GM18858 (cell line): Measurements from ENCODE around the gene RFC2.
"Not testable (repeated sequence)": the region's sequence is repeated elsewhere in the genome, so short reads cannot be mapped to it uniquely, and the experiment has no call there.

Experiments
- ATAC-seq: cut with Tn5 transposase; IDR thresholded peaks from one replicate; pipeline ENCODE4 v1.9.1; 2021; ENCODE audit not compliant: unreplicated experiment

Gene RFC2

DNA sequence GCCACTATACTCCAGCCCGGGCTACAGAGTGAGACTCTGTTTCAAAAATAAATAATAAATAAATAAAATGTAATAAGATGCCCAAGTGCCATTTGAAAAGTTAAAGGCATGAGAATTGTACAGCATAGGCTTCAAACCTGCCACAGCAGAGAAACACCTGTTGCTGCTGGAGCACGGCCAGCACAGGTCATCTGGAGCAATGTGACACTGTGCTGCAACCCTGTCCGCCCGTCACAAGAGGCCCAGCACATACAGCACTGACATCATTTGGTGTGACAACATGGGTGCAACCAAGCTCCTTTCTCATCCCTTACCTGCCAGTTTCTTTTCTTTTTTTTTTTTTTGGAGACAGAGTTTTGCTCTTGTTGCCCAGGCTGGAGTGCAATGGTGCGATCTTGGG lies 1.3 kb downstream of the RFC2 start:
- no peak for ATAC-seq

DNA sequence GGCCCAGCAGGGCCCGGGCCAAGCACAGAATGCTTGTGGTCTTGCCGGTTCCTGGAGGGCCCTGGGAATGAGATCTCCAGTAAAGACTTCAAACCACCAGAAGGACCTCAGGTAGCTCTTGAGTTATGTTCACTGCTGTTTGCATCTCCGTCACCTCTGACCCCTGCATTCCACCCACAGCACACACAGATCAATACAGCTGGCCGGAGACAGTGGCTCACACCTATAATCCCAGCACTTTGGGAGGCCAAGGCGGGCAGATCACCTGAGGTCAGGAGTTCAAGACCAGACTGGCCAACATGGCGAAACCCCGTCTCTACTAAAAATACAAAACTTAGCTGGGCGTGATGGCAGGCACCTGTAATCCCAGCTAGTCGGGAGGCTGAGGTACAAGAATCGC lies 5.1 kb downstream of the RFC2 start:
- not testable (repeated sequence) for ATAC-seq

DNA sequence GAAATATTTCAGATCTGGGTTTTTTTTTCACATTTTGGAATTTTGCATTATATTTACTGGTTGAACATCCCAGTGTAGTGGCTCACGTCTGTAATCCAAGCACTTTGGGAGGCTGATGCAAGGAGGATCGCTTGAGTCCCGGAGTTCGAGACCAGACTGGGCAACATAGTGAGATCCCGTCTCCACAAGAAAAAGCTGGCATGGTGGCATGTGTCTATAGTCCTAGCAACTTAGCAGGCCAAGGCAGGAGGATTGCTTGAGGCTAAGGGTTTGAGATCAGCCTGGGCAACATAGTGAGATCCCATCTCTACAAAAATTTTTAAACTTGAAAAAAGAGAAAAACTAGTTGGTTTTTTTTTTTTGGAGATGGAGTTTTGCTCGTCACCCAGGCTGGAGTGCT lies 6.0 kb downstream of the RFC2 start:
- ATAC-seq = no peak

DNA sequence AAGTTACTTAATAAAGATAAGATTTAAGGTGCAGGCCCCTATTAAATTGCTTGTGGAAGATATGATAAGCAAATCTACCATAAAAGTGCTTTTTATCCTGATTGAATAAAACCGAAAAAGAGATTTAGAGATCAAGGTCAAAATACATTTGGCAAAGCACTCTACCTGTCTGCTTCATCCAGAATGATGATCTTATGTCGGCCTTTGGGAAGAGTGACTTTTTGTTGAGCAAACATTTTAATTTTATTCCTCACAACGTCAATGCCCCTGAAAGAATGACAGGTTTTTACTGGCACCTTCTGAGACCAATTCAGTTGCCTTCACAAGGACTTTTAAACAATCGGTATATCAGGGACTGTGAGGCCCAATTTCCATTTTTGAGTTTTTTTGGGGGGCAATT lies 7.7 kb downstream of the RFC2 start:
- ATAC-seq = no peak

DNA sequence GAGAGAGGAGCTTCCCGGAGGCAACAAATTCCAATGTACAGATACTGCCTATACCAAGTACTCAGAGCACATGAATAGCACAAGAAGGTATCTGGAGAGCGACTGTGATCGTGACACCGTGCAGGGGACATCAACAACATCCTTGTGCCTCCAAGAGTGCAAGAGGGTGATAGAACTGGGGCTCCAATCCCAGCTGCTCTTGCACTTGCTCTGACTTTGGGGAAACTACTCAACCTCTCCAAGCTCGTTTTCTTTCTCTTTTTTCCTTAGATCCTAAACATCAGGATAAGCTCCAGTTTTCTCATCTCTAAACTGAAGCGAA lies 12.1 kb downstream of the RFC2 start:
- no peak for ATAC-seq

DNA sequence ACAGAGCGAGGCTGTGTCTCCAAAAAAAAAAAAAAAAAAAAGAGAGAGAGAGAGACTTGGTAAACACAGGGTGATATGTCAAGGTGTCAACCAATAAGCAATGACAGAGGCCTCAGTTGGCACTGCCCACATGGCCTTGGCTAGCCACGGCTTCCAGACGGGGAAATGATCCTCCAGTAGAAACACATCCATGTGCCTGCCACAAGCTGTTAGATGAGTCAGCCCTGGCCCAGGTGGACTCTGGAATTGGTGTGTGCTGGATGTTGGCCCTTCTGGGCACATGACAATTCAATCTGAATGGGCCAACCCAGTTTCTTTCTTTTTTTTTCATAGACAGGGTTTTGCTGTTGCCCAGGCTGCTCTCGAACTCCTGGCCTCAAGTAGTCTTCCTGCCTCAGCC lies 13.7 kb downstream of the RFC2 start:
- no peak for ATAC-seq

DNA sequence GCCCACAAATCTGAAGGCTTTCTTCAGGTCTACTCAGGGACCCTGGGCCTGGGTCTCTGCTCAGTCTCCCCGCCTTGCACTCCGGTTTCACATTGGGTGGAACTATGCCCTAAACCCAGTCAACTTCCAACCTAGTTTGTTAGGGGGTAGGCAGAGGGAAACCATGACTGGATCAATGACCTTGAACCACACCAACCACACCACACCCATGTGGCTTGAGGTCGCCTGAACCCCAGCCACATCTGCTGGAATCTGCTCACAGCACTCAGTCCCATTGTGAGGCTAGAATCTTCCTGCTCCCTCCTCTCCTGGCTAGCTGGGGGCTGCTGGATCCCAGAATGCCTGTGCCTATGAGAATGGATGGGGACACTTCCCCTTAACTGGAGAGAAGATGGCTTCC lies 17.9 kb downstream of the RFC2 start:
- ATAC-seq = no peak

DNA sequence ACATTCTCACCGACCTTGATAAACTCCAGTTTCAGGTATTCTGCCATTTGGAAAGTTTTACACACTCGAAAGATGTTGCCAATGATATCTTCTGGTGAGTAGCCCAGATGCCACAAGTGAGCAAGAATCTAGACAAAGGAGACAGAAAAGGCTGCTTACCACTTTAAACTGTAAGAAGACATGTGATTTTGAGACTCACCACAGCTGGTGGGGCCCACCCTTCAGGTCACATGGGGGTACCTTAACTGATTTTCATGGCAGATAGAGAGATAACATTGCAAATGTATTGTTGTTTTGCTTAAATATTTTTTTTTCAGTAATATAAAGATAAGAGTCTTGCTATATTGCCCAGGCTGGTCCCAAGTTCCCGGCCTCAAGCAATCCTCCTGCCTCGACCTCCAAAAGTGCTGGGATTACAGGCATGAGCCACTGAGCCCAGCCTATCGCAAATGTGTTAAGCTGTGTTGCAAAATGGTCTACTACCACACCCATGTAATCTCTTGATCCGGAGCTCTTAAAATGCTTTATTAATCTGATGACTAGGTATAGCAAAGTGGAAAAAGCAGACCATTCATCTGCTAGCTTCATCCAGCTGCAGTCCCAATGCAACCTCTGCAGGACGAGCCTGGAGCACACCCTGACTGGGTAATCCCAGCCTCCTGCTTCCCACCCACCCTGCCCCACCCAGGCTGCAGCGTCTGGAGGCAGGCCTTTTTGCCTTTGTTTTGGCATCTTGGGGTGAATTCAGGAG lies 18.5 kb downstream of the RFC2 start:
- ATAC-seq = no peak

DNA sequence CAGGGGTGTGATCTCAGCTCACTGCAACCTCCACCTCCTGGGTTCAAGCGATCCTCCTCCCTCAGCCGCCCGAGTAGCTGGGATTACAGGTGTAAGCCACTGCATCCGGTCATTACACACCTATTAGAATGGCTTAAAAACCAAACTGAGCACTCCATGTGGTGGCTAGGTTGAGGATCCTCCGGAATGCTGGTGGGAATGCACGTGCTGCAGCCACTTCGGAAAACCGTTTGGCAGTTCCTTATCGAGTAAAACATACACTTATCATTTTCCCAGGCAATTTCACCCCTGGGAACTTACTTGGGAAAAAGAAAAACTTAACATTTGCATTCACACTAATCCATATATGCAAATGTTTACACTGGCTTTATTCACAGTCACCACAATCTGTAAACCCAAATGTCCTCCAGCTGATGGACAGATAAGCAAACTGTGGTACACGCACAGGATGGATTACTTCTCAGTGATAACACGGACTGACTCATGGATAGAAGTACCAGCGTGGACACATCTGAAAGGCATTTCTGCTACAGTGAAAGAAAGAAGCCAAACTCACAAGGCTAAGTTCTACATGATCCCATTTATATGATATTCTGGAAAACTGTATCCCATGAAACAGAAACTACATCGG lies 20.4 kb downstream of the RFC2 start:
- ATAC-seq = no peak

DNA sequence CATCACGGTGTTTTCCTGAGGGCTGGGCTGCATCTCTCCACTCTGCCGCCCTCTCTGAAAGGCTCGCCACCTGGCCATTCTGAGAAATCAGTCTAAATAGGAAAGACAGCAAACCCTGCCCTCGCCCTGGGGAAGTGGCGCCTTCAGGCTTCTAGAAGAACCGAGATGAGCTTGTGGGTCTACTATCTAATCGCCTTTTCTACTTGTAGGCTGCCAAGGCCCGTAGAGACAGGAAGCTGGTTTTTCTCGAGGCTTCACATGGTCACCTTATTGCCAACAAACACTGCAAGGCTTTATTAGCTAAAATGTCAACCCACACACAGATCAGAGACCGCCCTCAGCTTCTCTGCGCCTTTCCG lies 23.0 kb downstream of the RFC2 start:
- ATAC-seq = peak; percentile 54

DNA sequence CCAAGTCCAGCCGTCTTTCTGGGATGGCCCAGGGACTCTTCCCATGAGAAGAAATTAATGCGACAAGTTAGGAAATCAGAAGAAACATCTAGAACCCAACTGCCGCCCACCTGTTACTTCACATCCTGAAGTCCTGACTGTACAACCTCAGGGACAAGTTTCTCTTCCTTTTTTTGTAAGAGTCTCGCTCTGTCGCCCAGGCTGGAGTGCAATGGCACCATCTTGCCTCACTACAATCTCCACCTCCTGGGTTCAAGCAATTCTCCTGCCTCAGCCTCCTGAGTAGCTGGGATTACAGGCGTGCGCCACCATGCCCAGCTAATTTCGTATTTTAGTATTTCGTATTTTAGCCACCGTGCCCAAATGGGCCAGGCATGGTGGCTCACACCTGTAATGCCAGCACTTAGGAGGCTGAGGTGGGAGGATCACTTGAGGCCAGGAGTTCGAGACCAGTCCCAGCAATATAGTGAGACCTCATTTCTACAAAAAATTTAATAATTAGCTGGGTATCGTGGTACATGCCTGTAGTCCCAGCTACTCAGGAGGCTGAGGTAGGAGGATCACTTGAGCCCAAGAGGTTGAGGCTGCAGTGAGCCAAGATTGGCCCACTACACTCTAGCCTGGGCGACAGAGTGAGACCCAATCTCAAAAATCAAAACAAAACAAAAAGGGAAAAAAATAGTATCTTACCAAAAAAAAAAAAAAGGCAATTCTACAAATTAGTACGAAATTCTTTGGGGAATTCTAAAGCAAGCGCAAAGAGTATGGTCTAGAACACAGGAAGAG lies 23.6 kb downstream of the RFC2 start:
- ATAC-seq = no peak

DNA sequence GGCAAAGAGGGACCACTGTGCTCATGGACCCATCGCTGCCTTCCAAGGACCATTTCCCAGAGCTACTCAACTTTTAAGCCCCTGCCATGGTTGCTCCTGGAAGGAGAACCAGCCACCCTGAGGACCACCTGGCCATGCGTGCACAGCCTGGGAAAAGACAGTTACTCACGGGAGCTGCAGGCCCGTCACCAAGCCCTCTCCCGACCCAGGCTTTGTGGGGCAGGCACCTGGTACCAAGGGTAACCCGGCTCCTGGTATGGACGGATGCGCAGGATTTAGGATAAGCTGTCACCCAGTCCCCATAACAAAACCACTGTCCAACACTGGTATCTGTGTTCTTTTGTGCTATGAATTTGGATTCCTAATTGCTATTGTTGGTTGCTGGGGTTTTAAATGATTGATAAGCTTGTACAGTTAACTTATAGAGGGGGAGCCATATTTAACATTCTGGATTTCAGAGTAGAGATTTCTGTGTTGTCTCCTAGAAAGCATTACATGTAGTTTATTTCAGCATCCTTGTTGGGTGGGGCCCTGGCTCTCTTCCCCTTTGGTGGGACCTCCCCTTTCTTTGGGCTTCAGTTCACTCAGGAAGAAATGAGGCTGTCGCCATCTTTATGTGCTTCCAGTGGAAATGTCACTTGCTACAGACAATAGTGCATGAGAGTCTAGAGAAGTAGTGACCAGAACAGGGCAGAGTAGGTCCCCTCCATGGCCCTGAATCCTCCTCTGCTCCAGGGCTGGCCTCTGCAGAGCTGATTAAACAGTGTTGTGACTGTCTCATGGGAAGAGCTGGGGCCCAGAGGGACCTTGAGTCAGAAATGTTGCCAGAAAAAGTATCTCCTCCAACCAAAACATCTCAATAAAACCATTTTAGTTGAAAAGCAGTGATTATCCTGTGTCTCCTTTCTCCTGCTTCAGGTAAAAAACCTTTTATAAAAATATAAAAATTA lies 25.0 kb downstream of the RFC2 start:
- no peak for ATAC-seq

DNA sequence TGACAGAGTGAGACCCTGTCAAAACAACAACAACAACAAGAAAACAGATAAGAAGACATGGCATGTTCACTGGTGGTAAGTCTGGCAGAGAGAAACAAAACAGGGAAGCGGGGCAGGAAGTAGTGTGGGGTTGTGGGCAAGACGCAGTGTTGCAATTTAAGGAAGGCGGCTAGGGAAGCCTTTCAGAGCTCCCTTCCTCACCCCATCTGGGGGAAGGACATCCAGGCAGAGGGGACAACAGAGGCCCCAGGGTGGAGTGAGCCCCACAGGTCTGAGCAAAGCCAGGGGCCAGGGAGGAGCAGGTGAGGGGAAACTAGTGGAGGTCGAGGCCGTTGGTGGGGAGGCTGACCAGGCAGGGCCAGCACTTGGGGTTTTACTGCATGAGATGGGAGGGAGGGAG lies 27.6 kb downstream of the RFC2 start:
- no peak for ATAC-seq

DNA sequence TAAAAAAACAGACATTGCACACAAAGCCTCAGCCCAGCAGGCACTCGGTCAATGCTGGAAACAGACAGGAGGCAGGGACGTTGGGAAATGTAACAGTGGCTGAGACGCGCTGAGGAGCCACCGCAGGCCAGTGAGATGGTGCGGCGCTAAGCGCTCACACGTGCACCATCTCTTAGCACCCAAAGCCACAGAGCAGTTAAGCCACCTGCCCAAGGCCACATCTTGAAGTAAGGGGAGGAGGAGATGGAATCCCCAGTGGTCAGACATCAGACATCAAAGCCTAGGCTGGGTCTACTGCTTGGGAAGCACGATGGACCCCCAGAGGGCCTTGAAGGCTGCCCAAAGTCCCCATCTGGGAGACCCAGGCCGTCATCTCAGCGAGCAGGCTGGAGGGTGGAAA lies 28.8 kb downstream of the RFC2 start:
- no peak for ATAC-seq

DNA sequence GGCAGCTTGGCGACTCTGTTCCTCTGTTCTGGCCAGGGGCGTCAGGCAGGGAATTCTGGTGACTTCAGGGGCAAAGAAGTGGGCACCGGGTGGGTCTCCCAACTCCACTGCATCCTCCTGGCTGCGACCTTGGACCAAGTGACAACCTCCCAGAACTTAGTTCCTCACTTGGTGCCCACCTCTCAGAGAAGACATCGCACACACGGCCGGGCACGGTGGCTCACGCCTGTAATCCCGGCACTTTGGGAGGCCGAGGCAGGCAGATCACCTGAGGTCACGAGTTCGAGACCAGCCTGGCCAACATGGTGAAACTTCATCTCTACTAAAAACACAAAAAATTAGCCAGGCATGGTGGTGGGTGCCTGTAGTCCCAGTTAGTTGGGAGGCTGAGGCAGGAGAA lies 29.3 kb downstream of the RFC2 start:
- ATAC-seq = not testable (repeated sequence)

DNA sequence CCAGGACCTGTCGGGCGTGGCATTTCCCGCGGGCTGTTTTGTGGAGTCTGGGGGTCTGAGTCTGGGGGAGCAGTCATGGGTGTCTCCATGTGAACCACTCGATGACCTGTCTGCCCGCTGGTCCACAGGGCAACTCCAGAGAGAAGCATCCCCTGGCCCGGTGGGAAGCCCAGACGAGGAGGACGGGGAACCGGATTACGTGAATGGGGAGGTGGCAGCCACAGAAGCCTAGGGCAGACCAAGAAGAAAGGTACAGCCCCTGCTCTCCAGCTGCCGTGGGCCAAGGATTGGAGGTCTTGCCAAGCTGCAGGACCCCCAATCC lies 29.7 kb downstream of the RFC2 start:
- ATAC-seq = no peak

DNA sequence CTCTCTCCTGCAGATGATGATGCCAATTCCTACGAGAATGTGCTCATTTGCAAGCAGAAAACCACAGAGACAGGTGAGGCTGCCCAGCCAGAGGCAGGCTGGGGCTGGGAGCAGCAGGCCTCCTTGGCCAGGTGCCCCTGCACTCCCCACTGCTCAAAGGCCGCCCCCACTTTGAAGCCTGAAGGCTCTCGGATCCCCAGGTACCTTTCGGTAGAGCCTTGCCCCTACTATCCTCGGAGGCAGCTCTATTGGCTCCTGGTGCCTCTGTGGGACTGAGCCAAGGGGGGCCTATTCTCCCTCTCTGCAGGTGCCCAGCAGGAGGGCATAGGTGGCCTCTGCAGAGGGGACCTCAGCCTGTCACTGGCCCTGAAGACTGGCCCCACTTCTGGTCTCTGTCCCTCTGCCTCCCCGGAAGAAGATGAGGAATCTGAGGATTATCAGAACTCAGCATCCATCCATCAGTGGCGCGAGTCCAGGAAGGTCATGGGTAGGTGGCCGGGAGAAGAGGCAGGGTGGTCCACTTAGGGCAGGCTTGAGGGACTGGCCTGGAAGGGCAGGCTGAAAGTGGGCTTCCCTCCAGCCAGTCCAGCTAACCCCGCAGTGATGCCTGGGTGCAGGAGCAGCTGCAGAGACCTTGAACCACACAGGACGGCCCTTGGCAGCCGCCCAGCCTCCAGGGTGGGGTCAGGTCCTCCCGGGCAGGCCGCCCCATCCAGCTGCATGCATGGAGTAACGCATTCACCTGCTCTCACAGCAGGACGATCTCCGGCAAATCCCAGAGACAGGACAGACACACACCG lies 30.3 kb downstream of the RFC2 start:
- no peak for ATAC-seq

DNA sequence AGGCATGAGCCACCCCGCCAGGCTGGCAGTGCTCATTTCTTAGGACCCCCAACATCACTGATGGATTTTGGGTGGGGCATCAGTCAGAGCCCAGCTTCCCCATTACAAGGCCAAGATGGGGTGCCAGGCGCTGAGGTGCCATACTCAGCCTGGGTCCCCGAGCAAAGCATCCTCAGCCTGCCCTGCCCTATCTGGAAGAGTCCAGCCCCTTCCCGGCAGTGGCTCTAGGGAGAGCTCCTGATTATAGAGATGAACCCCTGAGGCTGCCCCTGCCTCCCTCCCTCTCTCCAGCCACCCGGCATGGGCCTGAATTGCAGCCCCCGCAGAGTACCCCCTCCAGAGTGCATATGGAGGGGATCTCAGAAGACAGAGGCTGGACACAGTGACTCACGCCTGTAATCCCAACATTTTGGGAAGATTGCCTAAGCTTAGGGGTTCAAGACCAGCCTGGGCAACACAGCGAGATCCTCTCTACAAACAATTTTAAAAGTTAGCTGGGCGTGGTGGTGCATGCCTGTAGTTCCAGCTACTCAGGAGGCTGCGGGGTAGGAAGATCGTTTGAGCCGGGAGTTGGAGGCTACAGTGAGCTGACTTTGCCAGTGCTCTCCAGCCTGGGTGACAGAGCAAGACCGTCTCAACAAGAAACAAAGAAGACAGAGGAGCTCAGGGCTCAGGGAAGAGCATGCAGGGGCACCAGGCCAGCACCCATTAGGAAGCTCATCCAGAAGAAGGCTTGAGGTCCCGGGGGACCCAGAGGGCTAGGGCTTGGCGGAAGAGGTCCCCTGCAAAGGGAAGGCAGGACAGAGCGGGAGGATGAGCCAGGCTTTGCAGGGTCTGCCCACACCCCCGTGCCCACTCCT lies 31.1 kb downstream of the RFC2 start:
- ATAC-seq = no peak

DNA sequence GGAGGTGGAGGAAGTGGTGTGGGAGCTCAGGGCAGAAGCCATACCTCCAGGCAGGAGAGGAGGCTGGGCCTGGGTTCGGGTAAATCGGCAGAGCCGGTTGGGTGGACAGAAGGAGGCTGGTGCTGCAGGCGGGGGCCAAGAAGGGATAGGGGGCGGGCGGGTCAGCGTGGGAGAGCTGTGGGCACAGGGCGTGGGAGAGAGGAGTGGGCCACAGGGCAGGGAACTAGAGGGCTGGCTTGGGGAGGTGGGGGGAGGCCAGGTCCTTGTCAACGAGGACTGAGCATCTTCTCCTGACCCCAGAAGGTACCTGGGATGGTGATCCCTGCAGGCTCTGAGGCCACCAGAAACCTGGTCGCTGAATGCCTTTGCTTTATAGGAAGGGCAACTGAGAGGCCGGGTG lies 32.5 kb downstream of the RFC2 start:
- no peak for ATAC-seq

DNA sequence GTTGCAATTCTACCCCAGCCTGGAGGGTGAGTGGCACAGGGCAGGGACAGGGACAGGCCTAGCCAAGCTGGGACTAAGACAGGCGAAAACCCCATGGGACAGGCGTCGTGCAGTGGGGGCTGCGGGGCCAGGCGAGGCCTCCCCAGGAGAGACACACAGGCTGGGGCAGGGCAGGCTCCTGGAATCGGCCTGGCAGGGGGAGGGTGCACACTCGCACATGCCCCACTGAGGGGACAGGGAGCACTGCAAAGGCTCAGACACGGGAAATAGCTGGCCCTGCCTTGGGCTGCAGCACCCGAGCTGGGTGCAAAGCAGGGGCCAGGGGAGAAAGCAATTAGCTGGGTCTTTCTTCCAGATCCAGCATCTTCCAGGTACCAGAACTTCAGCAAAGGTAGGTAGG lies 34.0 kb downstream of the RFC2 start:
- no peak for ATAC-seq
